Nucleus accumbens (tissue), 56 donors: Measurements from ENCODE around the gene ANKRD34A.

ENCODE experiments used
- DNase-seq, 56 donors: peaks; one replicate each; lab custom pipeline; 2025; lab: John Stamatoyannopoulos, UW

The ANKRD34A gene

DNA sequence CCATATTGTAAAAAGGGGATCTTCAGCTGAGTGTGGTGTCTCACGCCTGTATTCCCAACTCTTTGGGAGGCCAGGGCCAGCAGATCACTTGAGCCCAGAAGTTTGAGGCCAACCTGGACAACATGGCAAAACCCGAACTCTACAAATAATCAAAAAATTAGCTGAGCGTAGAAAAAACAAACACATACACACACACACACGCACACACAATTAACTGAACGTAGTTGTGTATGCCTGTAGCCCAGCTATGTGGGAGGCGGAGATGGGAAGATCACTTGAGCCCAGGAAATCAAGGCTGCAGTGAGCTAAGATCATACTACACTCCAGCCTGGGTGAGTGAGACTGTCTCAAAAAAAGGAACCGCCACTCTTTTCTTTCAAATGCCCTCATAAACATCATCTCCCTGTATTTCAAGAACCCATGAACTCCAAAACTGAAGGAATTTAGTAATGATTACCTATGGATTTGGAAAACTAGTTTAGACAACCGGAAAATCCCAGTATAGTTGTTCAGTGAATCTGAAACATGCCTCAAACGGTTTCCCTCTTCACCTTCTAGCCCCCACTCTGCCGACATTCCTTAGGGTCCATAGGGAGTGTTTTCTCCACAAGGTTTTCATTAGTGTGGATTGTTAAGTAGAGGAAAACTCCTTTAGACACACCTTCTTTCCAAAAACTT is 27.5 kb upstream of the ANKRD34A start:
- no peak for DNase-seq

DNA sequence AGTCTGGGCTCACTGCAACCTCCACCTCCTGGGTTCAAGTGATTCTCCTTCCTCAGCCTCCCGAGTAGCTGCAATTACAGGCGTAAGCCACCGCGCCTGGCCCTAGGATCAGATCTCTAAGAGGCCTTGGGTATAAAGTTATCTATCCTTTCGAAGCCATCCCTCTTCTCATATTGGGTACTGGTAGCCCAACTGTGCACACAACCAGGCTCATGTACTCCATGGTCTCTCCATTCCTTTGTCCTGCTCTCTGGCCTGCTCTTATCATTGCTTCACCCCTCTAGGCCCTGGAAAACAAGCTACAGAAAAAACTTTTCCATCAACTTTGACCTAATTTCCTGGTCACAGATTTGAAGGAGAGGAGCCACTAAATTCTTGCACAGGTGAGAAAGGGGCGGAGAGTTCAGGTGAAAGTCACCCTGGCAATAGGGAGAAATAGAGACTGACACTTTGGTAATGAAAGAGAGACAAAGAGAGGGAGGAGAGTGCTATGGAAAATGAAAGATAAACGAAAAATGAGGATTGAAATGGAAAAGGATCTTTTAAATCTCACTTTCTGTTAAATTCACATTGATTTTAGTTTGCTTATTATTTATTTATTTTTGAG is 26.0 kb upstream of the ANKRD34A start:
- no peak for DNase-seq

DNA sequence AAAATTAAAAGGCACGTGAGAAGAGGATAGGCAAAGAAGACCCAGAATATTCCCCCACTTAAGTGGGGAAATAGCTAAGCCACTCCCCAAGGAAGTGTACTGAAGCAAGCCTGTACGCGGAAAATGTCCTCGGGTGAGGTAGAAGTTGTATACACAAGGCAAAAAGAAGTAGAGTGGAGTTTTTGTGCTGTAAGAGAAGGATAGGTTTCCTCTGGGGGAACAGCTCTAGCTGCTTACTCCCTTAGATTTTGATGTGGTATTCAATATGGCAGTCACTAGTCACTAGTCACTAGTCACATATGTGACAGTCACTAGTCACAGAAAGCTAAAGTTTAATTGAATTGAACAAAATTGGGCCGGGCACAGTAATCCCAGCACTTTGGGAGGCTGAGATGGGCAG is 24.4 kb upstream of the ANKRD34A start:
- DNase-seq, result no peak

DNA sequence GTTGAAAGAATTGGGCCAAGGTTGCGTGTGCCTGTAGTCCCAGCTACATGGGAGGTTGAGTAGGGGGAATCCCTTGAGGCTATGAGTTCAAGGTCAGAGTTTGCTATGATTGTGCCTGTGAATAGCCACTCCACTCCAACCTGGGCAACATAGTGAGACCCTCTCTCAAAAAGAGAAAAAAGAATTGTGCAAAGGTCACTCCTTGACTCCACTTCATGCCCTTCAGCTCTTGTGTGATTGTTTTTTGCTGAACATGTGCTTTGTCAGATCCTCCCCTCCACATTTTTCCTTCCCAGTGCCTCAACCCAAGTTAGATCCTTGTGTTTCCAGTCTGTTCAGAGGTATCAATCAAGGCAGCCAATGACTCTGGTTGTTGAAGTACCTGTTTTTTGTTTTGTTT is 23.6 kb upstream of the ANKRD34A start:
- no peak for DNase-seq

DNA sequence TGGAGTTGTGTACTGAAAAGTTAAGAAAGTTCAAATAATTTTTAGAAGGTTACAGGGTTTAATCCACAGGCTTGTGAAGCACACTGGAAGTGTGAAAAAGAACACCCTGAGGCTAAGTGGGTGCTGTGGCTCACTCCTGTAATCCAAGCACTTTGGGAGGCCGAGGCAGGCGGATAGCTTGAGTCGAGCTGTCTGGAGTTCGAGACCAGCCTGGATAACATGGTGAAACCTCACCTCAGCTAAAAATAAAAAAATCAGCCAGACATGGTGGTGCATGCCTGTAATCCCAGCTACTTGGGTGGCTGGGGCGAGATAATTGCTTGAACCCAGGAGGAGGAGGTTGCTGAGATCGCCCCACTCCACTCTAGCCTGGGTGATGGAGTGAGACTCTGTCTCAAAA is 22.2 kb upstream of the ANKRD34A start:
- no peak for DNase-seq

DNA sequence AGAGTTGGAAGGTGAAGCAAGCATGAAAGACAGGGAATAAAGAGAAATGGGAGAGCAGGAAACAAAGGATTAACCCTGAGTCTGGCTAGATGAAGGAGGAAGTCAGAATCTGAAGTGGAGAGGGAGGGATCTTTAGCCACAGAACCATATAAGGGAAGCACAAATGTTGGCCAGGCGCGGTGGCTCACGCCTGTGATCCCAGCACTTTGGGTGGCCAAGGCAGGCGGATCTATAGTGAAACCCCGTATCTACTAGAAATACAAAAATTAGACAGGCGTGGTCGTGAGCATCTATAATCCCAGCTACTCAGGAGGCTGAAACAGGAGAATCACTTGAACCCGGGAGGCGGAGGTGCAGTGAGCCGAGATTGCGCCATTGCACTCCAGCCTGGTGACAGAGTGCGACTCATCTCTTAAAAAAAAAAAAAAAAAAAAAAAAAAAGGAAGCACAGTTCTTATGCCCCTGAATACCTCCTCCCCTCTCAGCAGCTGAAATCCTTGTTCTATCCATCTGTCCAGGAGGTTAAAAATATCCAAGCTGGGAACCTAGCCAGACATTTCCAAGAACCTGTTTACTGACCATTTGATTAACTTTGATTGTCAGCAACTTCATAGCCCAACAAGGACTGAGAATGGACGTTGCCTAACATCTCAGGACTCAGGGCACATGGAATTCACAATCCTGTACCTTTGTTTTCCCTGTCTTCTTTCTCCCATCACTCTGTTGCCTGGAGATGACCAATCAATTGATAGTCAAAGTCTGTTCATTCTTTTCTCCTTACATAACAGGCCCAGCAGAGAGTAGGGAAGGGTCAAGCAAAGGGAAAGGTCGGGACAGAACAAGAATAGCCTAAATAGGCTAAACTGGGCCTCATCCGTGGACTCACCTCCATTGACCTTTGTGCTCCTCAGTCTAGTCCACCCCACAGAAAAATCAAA is 21.4 kb upstream of the ANKRD34A start:
- no peak for DNase-seq

DNA sequence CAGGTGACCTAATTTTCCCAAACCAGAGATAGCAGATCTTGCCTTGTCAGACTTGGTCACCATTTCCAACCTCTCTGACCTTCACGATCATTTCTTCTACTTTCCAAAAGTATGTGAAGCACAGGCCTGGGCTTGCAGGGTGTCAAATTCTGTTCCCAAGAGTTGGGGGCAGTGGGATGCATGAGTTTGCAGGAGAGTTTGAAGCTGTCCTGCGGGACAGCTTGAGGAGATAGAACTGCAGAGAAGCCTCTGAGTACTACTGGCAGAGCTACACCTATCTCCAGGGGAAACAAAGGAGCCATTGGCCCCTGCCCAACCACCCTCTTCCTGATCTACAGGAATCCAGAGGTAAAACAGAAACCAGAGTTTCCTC is 20.7 kb upstream of the ANKRD34A start:
- no peak for DNase-seq

DNA sequence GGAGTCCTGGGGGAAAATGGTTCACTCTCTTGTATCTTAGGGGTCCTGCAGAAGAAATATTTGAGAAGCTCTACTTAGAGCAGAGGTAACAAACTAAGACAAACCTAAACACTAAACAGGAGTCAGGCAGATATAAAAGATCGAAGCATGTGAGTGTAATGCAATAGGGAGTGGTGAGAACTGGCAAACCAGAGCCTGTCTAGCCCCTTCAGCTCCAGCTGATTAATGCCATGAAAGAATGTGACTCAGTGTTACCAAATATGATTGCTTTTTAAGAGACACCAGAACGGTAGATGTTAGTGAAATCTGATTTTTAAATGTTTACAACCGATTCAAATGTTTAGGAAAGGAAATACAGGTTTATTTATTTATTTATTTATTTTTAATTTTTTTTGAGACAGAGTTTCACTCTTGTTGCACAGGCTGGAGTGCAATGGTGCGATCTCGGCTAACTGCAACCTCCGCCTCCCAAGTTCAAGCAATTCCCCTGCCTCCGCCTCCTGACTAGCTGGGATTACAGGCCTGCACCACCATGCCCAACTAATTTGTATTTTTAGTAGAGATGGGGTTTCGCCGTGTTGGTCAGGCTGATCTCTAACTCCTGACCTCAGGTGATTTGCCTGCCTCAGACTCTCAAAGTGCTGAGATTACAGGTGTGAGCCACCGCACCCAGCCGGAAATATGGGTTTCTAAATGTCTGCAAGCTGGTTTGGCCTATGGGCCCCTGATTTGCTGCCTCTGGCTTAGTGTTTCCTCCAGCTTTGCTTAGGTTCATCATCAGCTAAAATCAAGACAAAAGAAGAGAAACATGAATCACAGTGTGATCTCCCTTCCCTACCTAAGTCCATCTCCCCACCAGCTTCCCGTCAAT is 19.8 kb upstream of the ANKRD34A start:
- DNase-seq, result no peak

DNA sequence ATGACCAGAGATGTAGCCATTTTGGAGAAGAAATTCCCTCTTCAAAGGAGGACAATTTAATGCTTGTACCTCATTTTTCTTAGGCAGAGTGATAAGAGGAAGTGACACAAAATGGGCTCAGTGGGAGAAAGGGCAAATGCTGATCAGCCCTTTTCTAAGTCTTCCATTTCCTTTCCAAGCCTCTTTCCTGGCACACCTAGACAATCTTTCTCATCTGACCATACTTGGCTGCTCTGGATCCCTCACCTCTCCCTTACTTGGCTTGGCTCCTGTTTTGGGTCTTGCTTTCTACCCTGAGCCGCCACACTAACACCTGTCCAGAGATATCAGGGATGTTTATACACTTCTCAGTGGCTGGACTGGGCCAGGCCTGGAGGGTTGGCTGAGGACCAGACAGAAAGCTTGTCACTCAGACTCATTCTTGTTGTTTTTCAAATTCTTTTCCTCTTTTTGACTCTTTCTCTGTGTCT is 18.9 kb upstream of the ANKRD34A start:
- no peak for DNase-seq

DNA sequence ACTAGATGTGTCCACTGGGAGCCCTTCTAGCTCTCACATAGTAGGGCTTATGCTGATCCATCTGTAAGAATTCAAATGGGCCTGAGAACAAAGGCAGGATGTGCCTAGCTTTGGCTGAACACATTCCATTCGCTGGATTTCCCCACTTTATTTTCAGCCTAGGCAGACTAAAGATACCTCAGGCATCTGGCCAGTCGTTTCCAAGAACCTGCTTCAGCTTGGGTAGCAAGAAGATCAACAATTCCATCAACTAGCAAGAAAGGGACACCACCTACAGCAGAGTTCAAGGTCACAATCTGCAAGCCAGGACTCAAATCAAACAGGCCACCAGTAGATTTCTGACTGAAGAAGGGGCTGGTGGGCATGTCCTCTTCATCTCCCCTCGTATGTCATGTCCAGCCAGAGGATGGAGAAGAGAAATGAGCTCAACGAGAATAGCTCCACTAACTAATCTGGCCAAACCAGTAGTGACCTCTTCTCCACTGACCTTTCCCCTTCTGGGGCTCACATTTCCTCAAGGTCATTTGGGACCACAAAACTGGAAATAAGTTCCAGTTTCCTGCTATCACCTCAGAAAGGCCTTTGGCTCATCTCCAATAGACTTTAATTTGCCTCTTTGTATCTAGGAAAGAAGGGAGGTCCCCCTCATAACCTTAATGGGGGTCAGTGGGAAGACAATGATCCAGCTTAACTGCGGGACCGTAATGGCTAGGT is 17.8 kb upstream of the ANKRD34A start:
- DNase-seq, result no peak

DNA sequence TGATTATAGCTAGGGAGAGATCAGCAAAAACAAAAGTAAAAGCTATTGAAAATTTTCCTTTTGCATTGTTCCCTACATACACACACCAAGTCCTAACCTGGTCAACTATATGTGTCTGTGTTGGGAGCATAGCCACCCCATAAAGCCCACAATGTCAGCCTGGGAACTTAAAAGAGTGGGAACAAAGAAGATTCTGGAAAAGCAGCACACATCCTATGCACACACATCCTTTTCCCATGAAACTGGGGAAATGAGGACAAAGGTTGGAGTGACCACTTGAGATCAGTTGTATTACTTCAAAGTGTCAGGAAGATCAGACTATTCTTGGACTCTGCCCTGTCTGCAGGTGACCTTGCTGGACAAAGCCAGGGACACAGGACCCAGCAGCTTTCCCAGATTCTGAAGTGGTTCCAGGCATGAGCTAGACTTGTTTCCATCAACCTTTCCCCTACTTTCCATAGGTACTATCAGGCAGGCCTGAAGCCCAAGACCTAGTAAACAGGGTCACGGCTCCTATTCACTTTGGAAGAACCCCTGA is 16.2 kb upstream of the ANKRD34A start:
- DNase-seq, result no peak

DNA sequence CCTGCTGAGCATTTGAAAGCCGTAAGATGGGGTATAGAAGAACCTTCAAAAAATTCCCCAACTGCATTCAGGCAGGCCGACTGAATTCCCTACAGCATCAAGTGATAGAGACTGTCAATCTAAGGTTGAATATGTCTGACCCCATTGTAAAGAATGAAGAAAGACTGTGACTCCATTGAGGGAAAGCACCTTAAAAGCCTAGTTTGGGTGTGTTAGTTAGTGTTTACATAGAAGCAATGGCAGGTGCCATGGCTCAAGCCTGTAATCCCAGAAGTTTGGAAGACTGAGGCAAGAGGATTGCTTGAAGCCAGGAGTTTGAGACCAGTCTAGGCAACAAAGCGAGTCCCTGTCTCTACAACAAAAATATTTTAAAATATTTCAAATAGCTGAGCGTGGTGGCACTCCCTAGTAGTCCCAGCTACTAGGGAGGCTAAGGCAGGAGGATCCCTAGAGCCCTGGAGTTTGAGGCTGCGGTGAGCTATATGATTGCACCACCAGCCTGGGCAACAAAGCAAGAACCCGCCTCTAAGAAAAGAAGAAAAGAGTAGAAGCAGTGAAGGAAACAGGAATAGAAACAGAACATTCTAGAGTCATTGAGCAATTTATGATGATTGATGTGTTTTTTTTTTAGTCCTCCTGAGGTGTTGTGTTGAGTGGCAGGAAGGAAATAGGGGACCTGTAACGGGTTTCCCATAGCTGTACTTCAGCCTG is 15.5 kb upstream of the ANKRD34A start:
- DNase-seq, result no peak

DNA sequence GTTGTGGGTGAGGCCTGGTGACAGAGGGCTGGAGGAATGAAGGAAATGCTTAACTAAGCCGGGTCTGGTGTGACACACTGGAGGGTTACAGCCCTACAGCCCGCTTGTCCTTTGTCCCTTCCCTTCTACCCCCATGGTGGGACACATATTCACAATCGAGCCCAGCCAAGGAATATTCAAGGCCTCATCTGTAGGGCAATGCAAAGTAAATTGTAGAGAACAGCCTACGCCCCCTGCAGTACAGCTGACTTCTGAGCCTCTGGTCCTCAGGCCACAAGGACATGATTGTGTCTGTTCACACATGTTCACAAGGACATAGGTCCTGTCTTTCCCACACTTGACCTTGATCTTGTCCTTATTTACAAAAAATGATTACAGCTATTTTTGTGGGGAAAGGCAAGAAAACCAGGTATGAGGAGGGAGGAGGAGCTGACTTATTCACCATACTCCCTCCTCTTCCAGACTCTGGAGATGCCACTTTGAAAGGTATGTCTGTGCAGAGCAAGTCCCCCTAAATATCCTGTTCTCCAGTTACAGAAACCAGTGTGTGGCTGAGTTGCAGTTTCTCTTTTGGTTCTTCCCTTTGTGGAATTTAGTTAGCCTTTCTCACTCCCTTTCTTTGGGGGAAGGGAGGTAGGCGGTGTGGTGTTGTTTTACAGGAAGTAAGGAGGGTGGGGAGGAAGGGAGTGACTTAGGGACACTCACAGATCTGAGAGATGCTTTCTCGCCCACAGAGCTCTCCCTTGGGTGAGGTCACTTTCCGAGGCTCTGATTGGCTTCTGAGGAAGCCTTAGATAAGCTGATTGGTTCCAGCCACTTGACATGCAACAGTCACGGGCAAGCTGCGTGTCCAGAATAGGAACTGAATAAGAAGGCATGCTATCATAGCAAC is 14.7 kb upstream of the ANKRD34A start:
- DNase-seq, result peak; percentile 20 to 94 (median 83)

DNA sequence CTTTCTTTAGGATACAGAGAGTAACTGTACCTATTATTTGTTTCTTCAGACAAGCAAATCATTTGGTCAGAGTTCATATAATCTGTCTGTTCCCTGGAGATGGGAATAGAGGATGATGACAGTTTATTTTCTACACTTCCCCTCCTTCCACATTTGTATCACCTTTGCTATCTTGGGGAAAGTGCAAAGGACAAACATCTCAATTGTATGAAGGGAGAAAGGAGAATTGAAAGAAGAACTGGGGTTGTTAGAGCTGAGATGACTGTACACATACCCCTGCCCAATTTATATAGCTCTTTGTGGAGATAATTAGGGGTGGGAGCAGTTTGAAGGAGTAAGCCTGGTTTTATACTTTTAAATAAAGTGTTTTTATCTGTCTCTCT is 14.1 kb upstream of the ANKRD34A start:
- DNase-seq, result no peak

DNA sequence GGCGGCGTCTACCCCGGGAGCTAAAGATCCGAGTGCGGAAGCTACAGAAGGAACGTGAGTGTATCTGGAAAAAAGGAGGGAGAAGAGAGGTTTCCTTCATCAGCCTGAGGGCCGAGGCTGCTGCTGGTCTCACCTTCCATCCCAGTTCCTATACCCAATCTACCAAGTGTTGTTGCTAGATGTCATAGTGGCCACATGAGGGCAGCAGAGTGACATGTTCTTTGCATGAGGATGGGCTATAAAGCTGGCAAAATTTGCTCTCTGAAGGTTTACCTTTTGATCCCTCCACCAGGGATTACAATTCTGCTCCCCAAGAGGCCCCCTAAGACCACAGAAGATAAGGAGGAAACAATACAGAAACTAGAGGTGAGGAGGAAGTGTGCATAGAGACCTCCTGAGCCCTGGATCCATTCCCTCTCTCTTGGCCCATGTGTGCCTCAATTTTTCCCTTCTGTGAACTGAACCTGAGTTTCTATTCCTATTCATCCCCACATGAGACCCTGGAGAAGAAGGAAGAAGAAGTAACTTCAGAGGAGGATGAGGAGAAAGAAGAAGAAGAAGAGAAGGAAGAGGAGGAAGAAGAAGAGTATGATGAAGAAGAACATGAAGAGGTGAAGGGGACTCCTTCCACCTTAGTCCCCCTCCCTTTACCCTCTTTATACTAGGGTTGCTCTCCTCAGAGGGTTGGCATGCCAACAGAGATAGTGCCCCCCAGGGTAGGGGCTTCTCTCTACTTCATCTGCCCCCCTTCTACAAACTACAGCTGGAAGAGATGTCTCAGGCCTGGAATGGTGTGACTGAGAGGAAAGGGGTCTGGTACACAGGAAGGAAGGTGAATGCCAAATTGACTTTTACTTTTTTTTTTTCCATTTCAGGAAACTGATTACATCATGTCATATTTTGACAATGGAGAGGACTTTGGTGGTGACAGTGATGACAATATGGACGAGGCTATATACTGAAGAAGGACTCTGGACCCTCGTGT is 13.4 kb upstream of the ANKRD34A start:
- peak in 51 of 56 donors; percentile 6 to 87 (median 48) for DNase-seq

DNA sequence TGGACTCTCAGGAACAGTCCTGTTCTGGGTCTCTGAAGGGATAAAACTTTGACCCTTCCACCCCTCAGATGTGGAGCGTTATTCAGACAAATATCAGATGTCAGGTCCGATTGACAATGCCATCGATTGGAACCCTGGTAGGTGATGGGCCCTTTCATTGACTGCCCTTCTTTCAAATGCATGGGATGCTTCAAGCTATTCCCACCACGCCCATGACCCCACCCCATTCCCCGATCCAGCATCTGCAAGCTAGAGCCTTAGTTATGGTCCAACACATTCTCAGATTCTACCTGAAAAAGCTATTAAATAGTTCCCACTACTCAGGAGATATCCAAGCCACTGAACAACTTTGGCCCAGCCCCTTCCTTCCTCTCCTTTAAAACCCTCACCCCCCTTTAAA is 12.6 kb upstream of the ANKRD34A start:
- DNase-seq, result no peak

DNA sequence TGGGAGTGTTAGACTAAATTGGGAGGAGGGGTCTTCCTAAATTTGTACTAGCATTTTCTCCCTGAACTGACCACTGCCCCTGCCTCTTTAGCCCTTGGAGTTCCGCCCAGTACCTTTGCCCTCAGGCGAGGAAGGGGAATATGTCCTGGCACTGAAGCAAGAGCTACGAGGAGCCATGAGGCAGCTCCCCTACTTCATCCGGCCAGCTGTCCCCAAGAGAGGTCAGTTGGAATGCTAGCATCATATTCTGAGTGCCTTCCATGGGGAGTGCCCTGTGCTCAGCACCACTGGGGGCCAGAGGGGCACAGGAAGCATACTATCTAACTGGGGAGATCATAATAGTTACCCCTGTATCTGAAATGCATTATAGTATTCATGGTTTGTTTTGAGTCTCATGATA is 10.8 kb upstream of the ANKRD34A start:
- DNase-seq, result no peak
